OCI-LY7 (cell line): ENCODE results near the gene RSPRY1. TPM values are rescaled to one million over a fixed set of nuclear protein-coding genes. Genes with fewer than 3 reads are reported as not detected.

Experiments used
- BruUV-seq: library from RNA; stranded (reverse); fragments of 400-500 nt; replicated peaks from 2 replicates; lab custom pipeline; 2021; lab: Mats Ljungman, UMichigan
- CTCF ChIA-PET: fragments of 300-600 bp; sonication (Branson Sonifier 250); formaldehyde crosslinking; loops from one replicate; lab custom pipeline; 2022; ENCODE audit warnings: antibody characterized with exemption; ENCODE audit not compliant: unreplicated experiment; lab: Charles Lee
- POLR2A ChIA-PET: fragments of 300-600 bp; sonication (Branson Sonifier 250); formaldehyde crosslinking; loops from one replicate; lab custom pipeline; 2022; ENCODE audit warnings: antibody characterized with exemption; lab: Charles Lee
- DNase-seq: peaks from one replicate; pipeline ENCODE4 v3.0.0-alpha.2; 2015; ENCODE audit warnings: low spot score
- H2AFZ ChIP-seq: fragments of 200-600 bp; sonication (generic), shearing (Covaris generic); 2 replicates; pipeline ENCODE4 v1.6.1; 2014; ENCODE audit warnings: mild to moderate bottlenecking, antibody characterized with exemption, low read length, moderate library complexity
- H3K27ac ChIP-seq: fragments of 200-600 bp; sonication (generic); 2 replicates; pipeline ENCODE4 v1.5.1; 2014; ENCODE audit warnings: mixed run types, low read depth, mild to moderate bottlenecking, moderate library complexity, low read length, inconsistent platforms; ENCODE audit not compliant: poor library complexity, severe bottlenecking
- H3K36me3 ChIP-seq: fragments of 200-600 bp; sonication (generic); 2 replicates; pipeline ENCODE4 v1.6.1; 2014; ENCODE audit warnings: mild to moderate bottlenecking, antibody characterized with exemption, low read length, moderate library complexity, mixed read lengths; ENCODE audit not compliant: insufficient read depth
- H3K4me1 ChIP-seq: fragments of 200-600 bp; sonication (generic); 2 replicates; pipeline ENCODE4 v1.5.1; 2014; ENCODE audit warnings: mild to moderate bottlenecking, low read length; ENCODE audit not compliant: insufficient read depth, poor library complexity, severe bottlenecking
- H3K4me2 ChIP-seq: fragments of 200-600 bp; sonication (generic); 2 replicates; pipeline ENCODE4 v1.6.1; 2014; ENCODE audit warnings: mild to moderate bottlenecking, low read length
- H3K4me3 ChIP-seq: fragments of 200-600 bp; sonication (generic); 2 replicates; pipeline ENCODE4 v1.5.1; 2014; ENCODE audit warnings: mild to moderate bottlenecking, low read depth, low read length; ENCODE audit not compliant: poor library complexity, severe bottlenecking
- H3K79me2 ChIP-seq: fragments of 200-600 bp; sonication (generic); 2 replicates; pipeline ENCODE4 v1.6.1; 2016; ENCODE audit warnings: low read depth, mild to moderate bottlenecking, low read length, moderate library complexity, mixed read lengths; ENCODE audit not compliant: insufficient read depth
- H3K9me2 ChIP-seq: fragments of 200-600 bp; sonication (generic); 2 replicates; pipeline ENCODE4 v1.6.1; 2016; ENCODE audit warnings: mild to moderate bottlenecking, low read length, mixed read lengths; ENCODE audit not compliant: insufficient read depth
- H3K9me3 ChIP-seq: fragments of 200-600 bp; sonication (generic); 2 replicates; pipeline ENCODE4 v1.6.1; 2014; ENCODE audit warnings: mild to moderate bottlenecking, mixed run types, low read length, mixed read lengths
- H4K20me1 ChIP-seq: fragments of 200-600 bp; sonication (generic); 2 replicates; pipeline ENCODE4 v1.6.1; 2014; ENCODE audit warnings: mild to moderate bottlenecking, antibody characterized with exemption, low read length, moderate library complexity, mixed read lengths; ENCODE audit not compliant: insufficient read depth
- EZH2phosphoT487 ChIP-seq: fragments of 200-600 bp; sonication (generic); IDR thresholded peaks from 2 replicates; pipeline ENCODE4 v1.6.1; 2018; ENCODE audit warnings: low read depth, borderline replicate concordance, mild to moderate bottlenecking, mixed run types, antibody characterized with exemption, low read length, moderate library complexity, mixed read lengths
- intact Hi-C: fragments of 100-400 bp; cut with micrococcal nuclease; formaldehyde crosslinking; loops from one replicate; pipeline ENCODE4 v1.10.0; 2022; ENCODE audit not compliant: unreplicated experiment
- total RNA-seq, 2 experiments: library from RNA; depleted of rRNA in 1 of 2; stranded (reverse); fragments of >200 nt in 1 of 2; shearing (Covaris generic) in 1 of 2; gene quantifications; 2 replicates each; pipeline ENCODE4 v1.2.3, GENCODE V29; 2014 to 2022
- TF ChIP-seq, protein P1 (sequence below): fragments of 200-600 bp; sonication (generic); conservative IDR thresholded peaks from 2 replicates; pipeline ENCODE4 v1.5.1; 2014; ENCODE audit warnings: mild to moderate bottlenecking, antibody characterized with exemption, low read length, moderate library complexity, mixed read lengths

RSPRY1 gene
- total RNA-seq, 2 experiments from 2014 or later: 17.1 to 25.2 TPM

DNA sequence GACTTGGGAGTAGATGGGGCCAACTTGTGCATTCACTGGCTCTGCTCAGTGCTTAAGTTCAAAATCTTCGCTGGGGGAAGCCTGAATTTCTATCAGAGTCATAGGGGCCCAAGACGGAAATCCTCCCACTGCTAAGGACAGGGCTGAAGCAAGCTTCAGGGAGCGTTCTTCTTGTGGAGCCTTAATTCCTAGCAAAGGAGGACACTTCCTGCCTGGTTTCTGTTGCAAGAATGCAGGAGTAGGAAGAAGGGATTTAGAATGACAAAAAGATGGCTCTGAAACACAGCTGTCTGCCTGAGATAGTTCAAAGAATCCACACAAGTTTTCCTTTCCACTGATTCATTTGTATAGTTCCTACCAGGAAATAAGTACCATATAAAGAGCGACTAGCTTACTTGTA lies 26.7 kb upstream of the RSPRY1 start:
- H3K4me1 ChIP-seq: no peaks in the 10 kb centered on the region
- H3K4me2 ChIP-seq: no peak overlapping the region
- peaks cover 96% of the 10 kb centered on the region for H3K36me3 ChIP-seq
- H3K9me3 ChIP-seq: no peaks in the 10 kb centered on the region
- H3K4me3 ChIP-seq: no peak overlapping the region
- intact Hi-C loops: no loop called here
- BruUV-seq: no TSS peak
- H3K27ac ChIP-seq: no peak overlapping the region
- TF ChIP-seq EZH2phosphoT487: no peak
- TF ChIP-seq, protein P1, sequence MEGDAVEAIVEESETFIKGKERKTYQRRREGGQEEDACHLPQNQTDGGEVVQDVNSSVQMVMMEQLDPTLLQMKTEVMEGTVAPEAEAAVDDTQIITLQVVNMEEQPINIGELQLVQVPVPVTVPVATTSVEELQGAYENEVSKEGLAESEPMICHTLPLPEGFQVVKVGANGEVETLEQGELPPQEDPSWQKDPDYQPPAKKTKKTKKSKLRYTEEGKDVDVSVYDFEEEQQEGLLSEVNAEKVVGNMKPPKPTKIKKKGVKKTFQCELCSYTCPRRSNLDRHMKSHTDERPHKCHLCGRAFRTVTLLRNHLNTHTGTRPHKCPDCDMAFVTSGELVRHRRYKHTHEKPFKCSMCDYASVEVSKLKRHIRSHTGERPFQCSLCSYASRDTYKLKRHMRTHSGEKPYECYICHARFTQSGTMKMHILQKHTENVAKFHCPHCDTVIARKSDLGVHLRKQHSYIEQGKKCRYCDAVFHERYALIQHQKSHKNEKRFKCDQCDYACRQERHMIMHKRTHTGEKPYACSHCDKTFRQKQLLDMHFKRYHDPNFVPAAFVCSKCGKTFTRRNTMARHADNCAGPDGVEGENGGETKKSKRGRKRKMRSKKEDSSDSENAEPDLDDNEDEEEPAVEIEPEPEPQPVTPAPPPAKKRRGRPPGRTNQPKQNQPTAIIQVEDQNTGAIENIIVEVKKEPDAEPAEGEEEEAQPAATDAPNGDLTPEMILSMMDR: no peak
- ChIA-PET POLR2A (interaction anchor here (0.7 kb wide), 2 partner anchors 19 to 75 kb away, joined by 3 read pairs; no protein-coding TSS in a partner anchor), CTCF (no interaction called here)
- no peak overlapping the region for H2AFZ ChIP-seq
- H4K20me1 ChIP-seq: no peaks in the 10 kb centered on the region
- no peak for DNase-seq
- no peaks in the 10 kb centered on the region for H3K9me2 ChIP-seq
- no peaks in the 10 kb centered on the region for H3K79me2 ChIP-seq

DNA sequence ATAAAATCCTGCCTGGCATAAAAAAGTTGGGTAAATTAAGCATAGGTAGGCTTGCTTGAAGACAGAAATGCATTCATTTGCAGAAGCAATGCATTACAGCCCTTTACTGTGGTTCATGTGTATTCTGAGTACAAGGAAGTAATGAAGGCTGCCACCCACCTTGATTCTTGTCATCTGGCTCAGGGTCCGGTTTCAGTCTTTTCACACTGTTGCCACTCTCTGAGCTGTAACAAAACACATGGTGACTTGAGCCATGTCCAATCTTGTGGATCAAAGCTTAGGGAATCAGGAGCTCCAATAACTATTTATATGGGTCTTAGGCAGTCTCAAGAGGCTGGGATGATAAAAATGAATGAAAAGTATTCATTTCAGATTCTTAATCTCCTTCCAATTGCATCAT lies 22.3 kb upstream of the RSPRY1 start:
- H3K36me3 ChIP-seq: peaks cover 88% of the 10 kb centered on the region
- DNase-seq: no peak
- no peaks in the 10 kb centered on the region for H3K79me2 ChIP-seq
- H3K9me2 ChIP-seq: no peaks in the 10 kb centered on the region
- H3K27ac ChIP-seq: no peak overlapping the region
- TF ChIP-seq, protein P1: no peak
- TF ChIP-seq EZH2phosphoT487: no peak
- BruUV-seq: no TSS peak
- intact Hi-C loops: no loop called here
- H2AFZ ChIP-seq: no peak overlapping the region
- CTCF ChIA-PET: no interaction called here
- H3K4me2 ChIP-seq: no peak overlapping the region
- H3K4me3 ChIP-seq: no peak overlapping the region
- no peaks in the 10 kb centered on the region for H3K9me3 ChIP-seq
- H3K4me1 ChIP-seq: peaks cover 10% of the 10 kb centered on the region
- POLR2A ChIA-PET: interaction anchor here (0.6 kb wide), 1 partner anchor 79 kb away, joined by 3 read pairs; no protein-coding TSS in a partner anchor
- H4K20me1 ChIP-seq: no peaks in the 10 kb centered on the region

DNA sequence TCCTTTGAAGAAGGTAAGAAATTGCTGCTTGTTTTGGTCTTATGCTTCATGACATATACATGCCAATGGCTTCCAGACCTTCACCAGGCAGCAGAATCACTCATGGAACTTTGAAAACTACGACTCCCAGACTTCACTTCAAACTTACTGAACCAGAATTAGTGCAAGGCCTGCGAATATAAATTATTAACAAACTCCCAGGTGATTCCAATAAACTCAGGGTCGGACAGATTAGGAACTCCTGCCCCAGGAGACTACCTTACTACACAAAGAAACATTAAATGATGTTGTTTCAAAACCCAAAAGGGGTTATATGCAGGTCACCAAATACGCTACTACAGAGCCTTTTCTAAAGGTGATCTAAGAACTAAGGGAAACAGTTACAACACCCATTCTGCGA lies 20.6 kb upstream of the RSPRY1 start:
- ChIA-PET POLR2A (no interaction called here), CTCF (no interaction called here)
- no peak overlapping the region for H2AFZ ChIP-seq
- H3K27ac ChIP-seq: no peak overlapping the region
- no peak overlapping the region for H3K4me3 ChIP-seq
- H3K4me1 ChIP-seq: peaks cover 10% of the 10 kb centered on the region
- DNase-seq: no peak
- no TSS peak for BruUV-seq
- TF ChIP-seq, protein P1: no peak
- no peak for TF ChIP-seq EZH2phosphoT487
- H3K9me3 ChIP-seq: no peaks in the 10 kb centered on the region
- no peaks in the 10 kb centered on the region for H3K9me2 ChIP-seq
- intact Hi-C loops: no loop called here
- H3K4me2 ChIP-seq: no peak overlapping the region
- H3K79me2 ChIP-seq: no peaks in the 10 kb centered on the region
- H3K36me3 ChIP-seq: peaks cover 89% of the 10 kb centered on the region
- H4K20me1 ChIP-seq: no peaks in the 10 kb centered on the region
